Upper lobe of left lung (tissue), 6 donors: ENCODE measurements around the gene OR13J1. TPM values are rescaled to one million over a fixed set of nuclear protein-coding genes. Genes with fewer than 3 reads are reported as not detected.

Source experiments
- ATAC-seq, 2 donors: fragments of 200-7000 bp; cut with Tn5 transposase; one replicate each; pipeline ENCODE4 v1.9.1; 2022; ENCODE audit warnings: mild to moderate bottlenecking in 2 of 2, moderate library complexity in 2 of 2; ENCODE audit not compliant: low FRiP score in 2 of 2
- DNase-seq, 2 donors: peaks; one replicate each; pipeline ENCODE4 v3.0.0-alpha.2; 2019 to 2020
- H3K27ac ChIP-seq, 4 donors: fragments of 200-600 bp; sonication (generic); one replicate each; pipeline ENCODE4 v1.5.1; 2016 to 2019
- H3K27me3 ChIP-seq, 4 donors: fragments of 200-600 bp; sonication (generic); one replicate each; pipeline ENCODE4 v1.5.1; 2017 to 2019
- H3K36me3 ChIP-seq, 4 donors: fragments of 200-600 bp; sonication (generic); one replicate each; pipeline ENCODE4 v1.5.1; 2016 to 2019
- H3K4me1 ChIP-seq, 4 donors: fragments of 200-600 bp; sonication (generic); one replicate each; pipeline ENCODE4 v1.5.1; 2018 to 2019
- H3K4me3 ChIP-seq, 4 donors: fragments of 200-600 bp; sonication (generic); one replicate each; pipeline ENCODE4 v1.5.1; 2017 to 2019; ENCODE audit warnings: mild to moderate bottlenecking in 2 of 4, moderate library complexity in 1 of 4
- H3K9me3 ChIP-seq, 4 donors: fragments of 200-600 bp; sonication (generic); one replicate each; pipeline ENCODE4 v1.5.1; 2018 to 2019
- CTCF ChIP-seq, 6 experiments: fragments of 450-650 bp in 4 of 6; fragments of 200-600 bp in 2 of 6; sonication (generic) in 2 of 6; IDR thresholded peaks; one replicate each; pipeline ENCODE4 v1.5.1; 2016 to 2019; ENCODE audit warnings: antibody characterized with exemption in 6 of 6
- EP300 ChIP-seq, 4 donors: sonication (generic); formaldehyde crosslinking; IDR thresholded peaks; one replicate each; pipeline ENCODE4 v1.5.1; 2017; ENCODE audit warnings: antibody characterized with exemption in 4 of 4, control low read depth in 2 of 4
- POLR2A ChIP-seq, 4 donors: fragments of 450-650 bp; IDR thresholded peaks; one replicate each; pipeline ENCODE4 v1.5.1; 2016 to 2017; ENCODE audit warnings: antibody characterized with exemption in 4 of 4, mild to moderate bottlenecking in 2 of 4
- POLR2AphosphoS5 ChIP-seq, 2 donors: sonication (generic); formaldehyde crosslinking; IDR thresholded peaks; one replicate each; pipeline ENCODE4 v1.5.1; 2017; ENCODE audit warnings: antibody characterized with exemption in 2 of 2
- WGBS, 2 donors: methylation state at CpG; one replicate each; pipeline ENCODE4 v1.1.5; 2017 to 2018; 5-methylcytosine and 5-hydroxymethylcytosine counted together
- total RNA-seq, 6 donors: library from RNA; depleted of rRNA in 4 of 6; stranded (reverse); fragments of >200 nt in 4 of 6; gene quantifications; one replicate each; pipeline versions ENCODE4 v1.1.0 to v1.2.1, GENCODE V29; 2016 to 2021
- donor health status: DM: no; HTN: no; CAD: no; lungs with moderate emphysema.
- donor health status: DM: no; HTN: yes; CAD: no; lungs with severe emphysema.

OR13J1 gene
- total RNA-seq, 6 donors from 2014 or later: not detected

- no peaks in the 10 kb centered on the region for H3K9me3 ChIP-seq
- whole genome bisulfite sequencing, 2 donors: 50 to 83% methylated on average over 2 to 5 of the region's 5 CpGs
- H3K4me1 ChIP-seq: peaks cover 27 to 41% (median 28%) of the 10 kb centered on the region in 4 donors
- ATAC-seq: no peak
- no peaks in the 10 kb centered on the region for H3K27me3 ChIP-seq
- TF ChIP-seq POLR2A (IDR thresholded peaks at IDR 0.05): no peak
- no peak for TF ChIP-seq CTCF (IDR thresholded peaks at IDR 0.05)
- TF ChIP-seq POLR2AphosphoS5 (IDR thresholded peaks at IDR 0.05): no peak
- TF ChIP-seq EP300 (IDR thresholded peaks at IDR 0.05): no peak
- peak in 1 of 2 donors; percentile 34 for DNase-seq
- peaks cover 0 to 3% (median 0%) of the 10 kb centered on the region in 4 donors for H3K36me3 ChIP-seq
- no peak overlapping the region for H3K4me3 ChIP-seq
- H3K27ac ChIP-seq: no peak overlapping the region
These were observed 28.6 kb downstream of the OR13J1 start for GRCh38 chr9:35841645-35841900.

GRCh38 chr9:35840881-35841644 is 29.1 kb downstream of the OR13J1 start:
- Histone ChIP-seq H3K9me3 (no peaks in the 10 kb centered on the region), H3K4me1 (peaks cover 23 to 36% (median 26%) of the 10 kb centered on the region in 4 donors), H3K27ac (no peak overlapping the region), H3K4me3 (no peak overlapping the region), H3K27me3 (no peaks in the 10 kb centered on the region), H3K36me3 (no peaks in the 10 kb centered on the region)
- peak in 1 of 2 donors; percentile 58 for DNase-seq
- 93 to 97% methylated on average over 12 to 15 of the region's 15 CpGs for WGBS, 2 donors
- no peak for ATAC-seq
- TF ChIP-seq POLR2AphosphoS5 (IDR thresholded peaks at IDR 0.05): no peak
- no peak for TF ChIP-seq EP300 (IDR thresholded peaks at IDR 0.05)
- no peak for TF ChIP-seq POLR2A (IDR thresholded peaks at IDR 0.05)
- no peak for TF ChIP-seq CTCF (IDR thresholded peaks at IDR 0.05)

- no peaks in the 10 kb centered on the region for H3K27me3 ChIP-seq
- WGBS, 2 donors: 84 to 87% methylated on average over 5 of the region's 5 CpGs
- TF ChIP-seq EP300 (IDR thresholded peaks at IDR 0.05) (no peak), POLR2A (IDR thresholded peaks at IDR 0.05) (no peak), POLR2AphosphoS5 (IDR thresholded peaks at IDR 0.05) (no peak), CTCF (IDR thresholded peaks at IDR 0.05) (no peak)
- H3K9me3 ChIP-seq: no peaks in the 10 kb centered on the region
- H3K27ac ChIP-seq: no peak overlapping the region
- ATAC-seq (no peak), DNase-seq (no peak)
- no peaks in the 10 kb centered on the region for H3K36me3 ChIP-seq
- H3K4me1 ChIP-seq: peaks cover 12 to 33% (median 21%) of the 10 kb centered on the region in 4 donors
- no peak overlapping the region for H3K4me3 ChIP-seq
These were observed 30.3 kb downstream of the OR13J1 start for GRCh38 chr9:35839926-35840325.

GRCh38 chr9:35836595-35836994 is 33.6 kb downstream of the OR13J1 start:
- H3K36me3 ChIP-seq: no peaks in the 10 kb centered on the region
- 91 to 96% methylated on average over 5 of the region's 5 CpGs for WGBS, 2 donors
- no peak for TF ChIP-seq POLR2A (IDR thresholded peaks at IDR 0.05)
- TF ChIP-seq EP300 (IDR thresholded peaks at IDR 0.05): no peak
- TF ChIP-seq CTCF (IDR thresholded peaks at IDR 0.05): no peak
- no peak for TF ChIP-seq POLR2AphosphoS5 (IDR thresholded peaks at IDR 0.05)
- H3K9me3 ChIP-seq: no peaks in the 10 kb centered on the region
- no peak for ATAC-seq
- no peak for DNase-seq
- H3K27ac ChIP-seq: peak overlapping the region in 1 of 4 donors; percentile 23
- no peak overlapping the region for H3K4me3 ChIP-seq
- H3K4me1 ChIP-seq: peaks cover 19 to 39% (median 29%) of the 10 kb centered on the region in 4 donors
- H3K27me3 ChIP-seq: no peaks in the 10 kb centered on the region

- TF ChIP-seq POLR2A (IDR thresholded peaks at IDR 0.05) (no peak), CTCF (IDR thresholded peaks at IDR 0.05) (no peak), EP300 (IDR thresholded peaks at IDR 0.05) (no peak), POLR2AphosphoS5 (IDR thresholded peaks at IDR 0.05) (no peak)
- no peaks in the 10 kb centered on the region for H3K27me3 ChIP-seq
- DNase-seq (no peak), ATAC-seq (no peak)
- WGBS, 2 donors: 71 to 73% methylated on average over 2 of the region's 2 CpGs
- H3K9me3 ChIP-seq: no peaks in the 10 kb centered on the region
- H3K36me3 ChIP-seq: no peaks in the 10 kb centered on the region
- H3K4me3 ChIP-seq: no peak overlapping the region
- H3K27ac ChIP-seq: peak overlapping the region in 1 of 4 donors; percentile 23
- peaks cover 23 to 40% (median 31%) of the 10 kb centered on the region in 4 donors for H3K4me1 ChIP-seq
These were observed 34.4 kb downstream of the OR13J1 start for GRCh38 chr9:35835766-35836165.
